Astrocyte of the cerebellum (primary cell): Measurements from ENCODE around the gene ACOT11.

ENCODE experiments used
- DNase-seq: peaks from one replicate; pipeline ENCODE4 v3.0.0-alpha.2; 2011; ENCODE audit warnings: low read depth
- H3K4me3 ChIP-seq: 2 replicates; pipeline ENCODE4 v1.5.1; 2011; ENCODE audit warnings: mild to moderate bottlenecking, low read depth, low read length, moderate library complexity
- CTCF ChIP-seq: IDR thresholded peaks from 2 replicates; pipeline ENCODE4 v1.5.1; 2012; ENCODE audit warnings: low read length, low read depth, moderate library complexity, mild to moderate bottlenecking; ENCODE audit errors: missing control alignments
- in situ Hi-C: cut with HindIII; loops from 2 replicates; pipeline ENCODE4 v1.10.0; 2017; ENCODE audit warnings: low sequenced_read_pairs

Gene ACOT11

GRCh38 chr1:54601730-54602129 lies 53.7 kb downstream of the ACOT11 start:
- no peak for DNase-seq
- TF ChIP-seq CTCF = no peak
- no peak overlapping the region for H3K4me3 ChIP-seq
- in situ Hi-C loops = no loop called here

- in situ Hi-C loops = no loop called here
- H3K4me3 ChIP-seq = no peak overlapping the region
- no peak for TF ChIP-seq CTCF
- DNase-seq = no peak
Measured at GRCh38 chr1:54602554-54602953, 54.5 kb downstream of the ACOT11 start.

DNA sequence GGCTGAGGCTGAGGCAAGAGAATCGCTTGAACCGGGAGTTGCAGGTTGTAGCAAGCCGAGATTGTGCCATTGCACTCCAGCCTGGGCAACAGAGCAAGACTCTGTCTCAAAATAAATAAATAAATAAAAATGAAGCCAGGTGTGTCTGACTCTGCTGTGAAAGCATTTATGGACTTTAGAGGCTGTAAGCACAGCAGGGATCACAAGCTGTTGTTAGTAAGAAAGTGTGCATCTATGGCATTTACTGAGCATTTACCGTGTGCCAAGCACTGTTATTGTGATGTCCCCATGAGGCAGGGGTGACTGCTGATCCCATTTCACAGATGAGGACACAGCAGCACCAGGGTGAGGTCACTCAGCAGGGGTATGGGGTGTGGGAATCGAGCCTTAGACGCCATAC lies 55.2 kb downstream of the ACOT11 start:
- no peak for TF ChIP-seq CTCF
- DNase-seq = no peak
- in situ Hi-C loops = no loop called here
- no peak overlapping the region for H3K4me3 ChIP-seq

GRCh38 chr1:54604051-54604450 lies 56.0 kb downstream of the ACOT11 start:
- in situ Hi-C loops = no loop called here
- no peak for TF ChIP-seq CTCF
- DNase-seq = no peak
- no peak overlapping the region for H3K4me3 ChIP-seq

- no peak for TF ChIP-seq CTCF
- no peak overlapping the region for H3K4me3 ChIP-seq
- in situ Hi-C loops = no loop called here
- no peak for DNase-seq
Measured at GRCh38 chr1:54604572-54605370, 56.7 kb downstream of the ACOT11 start.

GRCh38 chr1:54606096-54606989 lies 58.3 kb downstream of the ACOT11 start:
- no peak for DNase-seq
- no peak overlapping the region for H3K4me3 ChIP-seq
- TF ChIP-seq CTCF = no peak
- in situ Hi-C loops = no loop called here
